ENCODE data around the gene STT3A.
A peak's percentile ranks its signal among the peaks of the same experiment; 100 is the strongest.
"Not testable (repeated sequence)": the region's sequence is repeated elsewhere in the genome, so short reads cannot be mapped to it uniquely, and the experiment has no call there.

The STT3A gene

DNA sequence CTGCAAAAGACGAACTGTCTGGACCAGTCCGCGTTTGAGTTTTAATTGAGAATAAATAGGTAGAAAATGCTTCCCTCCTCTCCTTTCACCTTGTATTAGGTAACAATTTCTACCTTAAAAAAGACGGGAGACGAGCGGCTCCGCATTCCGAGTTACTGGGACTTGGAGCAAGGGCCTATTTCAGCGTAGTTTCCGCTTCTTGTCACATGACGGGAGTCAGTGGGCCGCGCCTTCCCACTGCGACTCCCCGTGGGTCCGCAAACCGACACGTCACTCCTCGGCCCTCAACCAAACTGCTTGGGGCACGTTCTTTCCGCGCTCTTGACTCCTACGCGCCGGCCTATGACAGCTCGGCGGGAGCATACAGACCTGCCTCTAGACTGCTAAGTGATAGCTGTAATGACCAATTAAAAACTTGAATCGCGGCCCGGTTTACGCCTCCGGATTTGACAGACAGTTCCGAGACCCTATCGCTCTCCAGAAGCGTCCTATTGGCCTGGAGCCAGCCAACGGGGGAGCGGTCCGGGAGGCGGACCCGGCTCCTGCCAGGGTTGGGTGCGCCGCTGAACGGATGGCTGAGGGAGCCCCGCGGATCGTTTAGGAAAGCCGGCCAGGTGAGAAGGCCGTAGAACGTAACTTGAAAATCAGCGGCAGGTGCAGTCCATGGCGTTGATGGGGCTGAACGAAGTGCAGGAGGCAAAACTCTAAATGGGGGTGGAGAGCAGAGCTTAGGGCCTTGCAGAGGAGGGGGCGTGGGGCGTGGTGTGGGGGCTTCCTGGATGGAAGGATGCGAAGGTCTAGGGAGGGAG is at the start of gene STT3A:
Gene STT3A (plus strand): TSS at position 548 of the 809 bp plus-strand sequence. CDS start 3,064 bp downstream, outside the sequence.
- peak; percentile 100 for DNase-seq

GRCh38 chr11:125550780-125551179 is 41.9 kb upstream of the STT3A start:
- DNase-seq: no peak

DNA sequence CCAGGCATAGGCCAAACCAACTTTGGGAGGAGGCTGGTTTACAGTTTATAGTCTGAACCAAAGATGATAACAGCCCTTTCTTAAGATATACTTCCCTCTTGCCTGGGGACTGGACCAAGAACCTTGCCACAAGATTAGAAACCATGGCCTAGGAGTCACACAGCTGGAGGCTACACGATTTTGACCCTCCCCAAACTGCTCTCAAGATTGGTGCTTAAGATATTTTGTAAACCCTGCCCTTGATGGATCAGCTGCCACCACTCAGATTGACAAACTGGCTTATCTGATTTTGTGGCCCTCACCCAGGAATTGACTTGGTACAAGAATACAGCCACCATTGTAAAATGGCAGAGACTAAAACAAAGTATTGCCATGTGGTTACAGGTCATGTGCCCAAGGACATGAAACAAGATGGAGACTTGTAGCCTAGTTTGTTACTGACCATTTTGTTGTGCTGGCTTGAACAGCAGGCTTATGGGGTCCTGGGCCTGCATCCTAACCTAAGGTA is 40.8 kb upstream of the STT3A start:
- no peak for DNase-seq

- DNase-seq: no peak
Measured at GRCh38 chr11:125552927-125553326, 39.7 kb upstream of the STT3A start.

GRCh38 chr11:125553357-125553756 is 39.3 kb upstream of the STT3A start:
- no peak for DNase-seq

GRCh38 chr11:125554038-125554437 is 38.6 kb upstream of the STT3A start:
- no peak for DNase-seq

DNA sequence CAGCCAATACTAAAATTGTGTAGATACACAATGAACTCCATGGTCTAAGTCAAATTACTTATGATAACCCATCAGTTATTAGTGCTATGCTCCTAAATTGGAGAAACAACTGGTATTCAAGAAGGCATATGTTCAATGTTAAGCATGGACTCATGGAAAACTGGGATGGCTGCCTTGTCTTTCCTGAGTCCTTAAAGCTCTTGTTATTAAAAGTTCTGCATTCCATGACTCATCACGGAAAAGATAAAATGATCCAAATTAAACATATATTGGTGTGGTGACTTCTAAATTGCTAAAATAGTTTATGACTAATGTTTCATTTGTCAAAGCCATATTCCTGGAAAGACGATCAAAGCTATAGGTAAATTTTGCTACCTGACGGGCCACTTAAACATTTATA is 32.8 kb upstream of the STT3A start:
- no peak for DNase-seq

DNA sequence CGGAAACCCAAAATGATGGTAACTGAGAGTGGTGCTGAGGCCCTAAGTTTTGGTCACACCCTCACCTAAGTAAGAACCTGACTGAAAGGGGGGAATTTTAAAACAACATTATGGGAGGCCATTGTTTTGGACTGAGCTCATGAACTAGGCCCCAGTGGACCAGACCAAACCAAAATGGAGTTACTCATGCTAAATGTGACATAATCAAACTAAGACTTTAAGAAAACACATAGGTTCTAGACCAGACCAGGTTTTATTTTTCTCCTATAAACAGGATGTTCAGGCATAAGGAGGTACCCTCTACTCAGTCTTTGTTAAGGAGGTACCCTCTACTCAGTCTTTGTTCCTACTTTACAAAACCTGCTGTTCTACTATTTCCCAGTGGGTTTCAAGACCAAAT is 30.7 kb upstream of the STT3A start:
- DNase-seq: no peak

- no peak for DNase-seq
Measured at GRCh38 chr11:125562430-125562829, 30.2 kb upstream of the STT3A start.

GRCh38 chr11:125564357-125564756 is 28.3 kb upstream of the STT3A start:
- DNase-seq: no peak

GRCh38 chr11:125566235-125566634 is 26.4 kb upstream of the STT3A start:
- no peak for DNase-seq

- peak; percentile 80 for DNase-seq
Measured at GRCh38 chr11:125568970-125569914, 23.4 kb upstream of the STT3A start, which contains the start of gene EI24. TSS of gene EI24 (plus strand) at chr11:125569477. CDS start at chr11:125572528, 3,051 bp downstream.

DNA sequence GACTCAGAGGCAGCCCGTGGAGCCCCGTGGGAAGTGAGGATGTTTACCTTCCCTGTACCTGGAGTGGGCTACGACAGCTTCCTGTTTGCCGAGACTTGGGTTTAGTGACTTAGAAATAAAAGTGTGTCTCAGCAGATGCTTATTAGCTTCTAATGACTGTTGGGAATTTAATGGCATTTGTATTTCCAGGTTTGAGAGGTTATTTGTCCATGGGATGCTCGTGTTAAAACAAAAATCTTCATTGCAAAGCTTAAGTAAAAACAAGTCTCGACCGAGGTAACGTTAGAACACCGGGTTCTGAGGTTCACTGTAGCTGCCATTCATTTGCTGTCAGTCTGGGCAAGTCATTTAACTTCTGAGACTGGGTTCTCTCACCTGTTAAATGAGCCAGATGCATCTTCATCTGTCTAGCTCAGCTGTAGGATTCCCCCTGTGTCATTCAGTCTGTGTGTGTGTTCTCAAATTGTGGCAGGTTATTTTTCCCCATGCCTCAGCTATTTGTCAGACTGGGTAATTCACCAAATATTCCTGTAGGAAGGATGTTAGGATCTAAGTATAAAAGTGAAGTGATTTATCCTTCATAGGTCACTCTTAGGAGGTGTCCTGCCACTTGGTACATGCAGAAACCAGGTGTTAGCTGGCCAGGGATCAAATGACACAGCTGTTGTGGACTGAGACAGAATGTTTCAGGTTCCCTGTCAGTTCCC is 22.6 kb upstream of the STT3A start:
- no peak for DNase-seq

DNA sequence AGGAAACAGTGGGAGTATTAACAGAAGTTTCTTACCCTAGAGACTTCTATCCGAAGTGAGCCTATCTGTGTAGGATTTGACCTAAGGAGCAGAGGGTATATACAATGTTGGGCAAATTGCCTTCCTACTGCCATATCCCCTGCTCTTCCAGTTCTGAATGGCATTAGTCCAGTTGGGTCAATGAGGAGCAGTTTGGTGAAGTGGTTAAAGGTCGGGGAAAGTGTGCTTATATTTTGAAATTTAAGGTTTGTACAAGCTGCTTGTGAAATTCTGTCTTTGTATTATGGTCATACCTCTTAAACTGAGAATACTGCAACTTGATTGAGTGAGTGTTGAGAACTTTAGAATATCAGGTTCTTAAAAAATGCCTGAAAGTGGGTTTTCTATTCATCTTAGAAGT is 21.7 kb upstream of the STT3A start:
- no peak for DNase-seq

- DNase-seq: no peak
Measured at GRCh38 chr11:125572916-125573315, 19.7 kb upstream of the STT3A start.

DNA sequence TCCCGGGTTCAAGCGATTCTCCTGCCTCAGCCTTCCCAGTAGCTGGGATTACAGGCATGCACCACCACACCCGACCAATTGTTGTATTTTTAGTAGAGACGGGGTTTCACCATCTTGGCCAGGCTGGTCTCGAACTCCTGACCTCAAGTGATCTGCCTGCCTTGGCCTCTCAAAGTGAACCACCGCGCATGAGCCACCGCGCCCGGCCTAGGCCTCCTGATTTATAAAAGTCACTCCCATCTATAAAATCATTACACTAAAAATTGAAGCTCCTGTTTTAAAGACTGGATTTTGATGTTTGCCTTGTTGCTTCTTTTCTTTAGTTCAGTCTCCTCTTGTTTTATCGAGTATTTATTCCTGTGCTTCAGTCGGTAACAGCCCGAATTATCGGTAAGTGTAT is 15.5 kb upstream of the STT3A start:
- not testable (repeated sequence) for DNase-seq

DNA sequence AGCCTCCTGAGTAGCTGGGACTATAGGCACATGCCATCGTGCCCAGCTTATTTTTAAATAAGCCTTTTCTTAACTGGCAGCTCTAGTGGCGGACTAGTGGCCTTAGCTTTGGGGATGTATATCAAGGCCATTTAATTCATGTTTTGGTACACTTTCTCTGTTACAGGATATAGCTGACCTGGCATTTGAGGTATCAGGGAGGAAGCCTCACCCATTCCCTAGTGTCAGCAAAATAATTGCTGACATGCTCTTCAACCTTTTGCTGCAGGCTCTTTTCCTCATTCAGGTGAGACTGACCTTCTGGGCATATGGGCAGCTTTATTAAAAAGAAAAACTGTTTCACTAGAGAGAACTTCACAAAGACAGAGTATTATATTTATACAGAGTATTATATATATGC is 13.9 kb upstream of the STT3A start:
- no peak for DNase-seq

- no peak for DNase-seq
Measured at GRCh38 chr11:125579811-125580210, 12.8 kb upstream of the STT3A start.

GRCh38 chr11:125583496-125583895 is 9.2 kb upstream of the STT3A start:
- no peak for DNase-seq

- DNase-seq: no peak
Measured at GRCh38 chr11:125585487-125585886, 7.2 kb upstream of the STT3A start.

DNA sequence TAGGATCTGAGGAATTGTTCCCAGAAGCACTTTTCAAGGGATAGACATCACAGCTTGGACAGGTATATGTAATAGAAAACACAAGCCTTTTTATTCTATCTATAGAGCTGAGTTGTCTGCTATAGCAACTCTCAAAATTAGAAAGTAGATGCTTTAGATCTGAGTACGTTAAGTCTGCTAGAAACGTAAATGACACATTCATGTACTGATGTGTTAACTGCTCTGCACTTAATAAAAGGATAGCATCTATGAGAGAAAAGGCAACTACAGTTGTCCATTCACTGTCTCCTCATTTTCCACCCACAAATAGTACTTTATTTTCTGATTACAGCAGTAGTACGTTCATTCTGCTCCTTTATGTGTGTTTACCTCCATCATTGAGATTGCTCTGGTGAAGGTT is 6.0 kb upstream of the STT3A start:
- no peak for DNase-seq

- no peak for DNase-seq
Measured at GRCh38 chr11:125587480-125587879, 5.2 kb upstream of the STT3A start.

DNA sequence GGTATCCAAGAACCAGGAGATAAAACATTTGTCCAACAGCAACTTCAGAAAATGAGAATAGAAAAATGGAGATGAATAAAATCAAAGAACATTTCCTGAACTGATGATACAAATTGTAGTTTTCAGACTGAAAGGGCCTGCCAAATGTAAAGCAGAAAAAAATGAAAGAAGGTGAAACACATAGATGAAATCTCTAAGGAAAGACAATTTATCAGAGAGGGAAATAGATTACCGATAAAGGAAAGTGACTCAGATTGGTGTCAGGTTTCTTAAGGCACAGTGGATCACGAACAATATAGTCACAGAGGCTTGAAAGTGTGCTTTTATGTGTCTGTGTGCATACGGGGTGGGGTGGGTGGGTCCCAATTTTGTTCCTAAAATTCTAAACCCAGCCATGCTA is 4.1 kb upstream of the STT3A start:
- DNase-seq: no peak

Data from DMS153 (cell line).